ENCODE measurements around the gene GPSM1.

Gene GPSM1

GRCh38 chr9:136381966-136382513 is 54.7 kb downstream of the GPSM1 start:
- peaks cover 9% of the 10 kb centered on the region; the same call in 1 of the 2 replicates for H3K36me3 ChIP-seq (ENCODE audit: insufficient read depth, low read length)
- H4K20me1 ChIP-seq (ENCODE audit: insufficient read depth, low read length, poor library complexity, severe bottlenecking): no peaks in the 10 kb centered on the region
- no peaks in the 10 kb centered on the region for H3K9me2 ChIP-seq (replicated peaks; ENCODE audit: low read depth, low read length)
- TF ChIP-seq CTCF (conservative IDR thresholded peaks at IDR 0.05; ENCODE audit: low read length) (no peak), EZH2phosphoT487 (IDR thresholded peaks at IDR 0.05; ENCODE audit: borderline replicate concordance) (no peak)
- H3F3A ChIP-seq (ENCODE audit: low read depth): no peaks in the 10 kb centered on the region
- H3K79me2 ChIP-seq (ENCODE audit: insufficient read depth, low read length): no peaks in the 10 kb centered on the region
- H3K4me2 ChIP-seq (ENCODE audit: low read depth, low read length, poor library complexity, severe bottlenecking): no peak overlapping the region
- no peaks in the 10 kb centered on the region for H3K9me3 ChIP-seq (ENCODE audit: insufficient read depth, low read depth, low read length)
- no peaks in the 10 kb centered on the region for H3K27me3 ChIP-seq (ENCODE audit: insufficient read depth, low read length, poor library complexity, severe bottlenecking)
- H3K9ac ChIP-seq (ENCODE audit: low read depth, low read length, poor library complexity, severe bottlenecking): no peak overlapping the region
- no peak overlapping the region for H3K4me3 ChIP-seq (ENCODE audit: low read length, poor library complexity, severe bottlenecking)
- no peaks in the 10 kb centered on the region for H3K4me1 ChIP-seq (ENCODE audit: insufficient read depth, low read length, poor library complexity, severe bottlenecking)
- no peak overlapping the region for H2AFZ ChIP-seq (ENCODE audit: low read length)

- TF ChIP-seq CTCF (conservative IDR thresholded peaks at IDR 0.05; ENCODE audit: low read length): no peak
- no peak for TF ChIP-seq EZH2phosphoT487 (IDR thresholded peaks at IDR 0.05; ENCODE audit: borderline replicate concordance)
- H4K20me1 ChIP-seq (ENCODE audit: insufficient read depth, low read length, poor library complexity, severe bottlenecking): no peaks in the 10 kb centered on the region
- no peak overlapping the region for H3K9ac ChIP-seq (ENCODE audit: low read depth, low read length, poor library complexity, severe bottlenecking)
- no peaks in the 10 kb centered on the region for H3K9me2 ChIP-seq (replicated peaks; ENCODE audit: low read depth, low read length)
- H3K36me3 ChIP-seq (ENCODE audit: insufficient read depth, low read length): peaks cover 9% of the 10 kb centered on the region; the same call in 1 of the 2 replicates
- H2AFZ ChIP-seq (ENCODE audit: low read length): no peak overlapping the region
- H3K4me1 ChIP-seq (ENCODE audit: insufficient read depth, low read length, poor library complexity, severe bottlenecking): no peaks in the 10 kb centered on the region
- no peak overlapping the region for H3K4me2 ChIP-seq (ENCODE audit: low read depth, low read length, poor library complexity, severe bottlenecking)
- H3K27me3 ChIP-seq (ENCODE audit: insufficient read depth, low read length, poor library complexity, severe bottlenecking): no peaks in the 10 kb centered on the region
- H3K4me3 ChIP-seq (ENCODE audit: low read length, poor library complexity, severe bottlenecking): no peak overlapping the region
- no peaks in the 10 kb centered on the region for H3K79me2 ChIP-seq (ENCODE audit: insufficient read depth, low read length)
- H3F3A ChIP-seq (ENCODE audit: low read depth): no peaks in the 10 kb centered on the region
- no peaks in the 10 kb centered on the region for H3K9me3 ChIP-seq (ENCODE audit: insufficient read depth, low read depth, low read length)
Measured at GRCh38 chr9:136383436-136383835, 56.1 kb downstream of the GPSM1 start.

GRCh38 chr9:136385015-136385414 is 57.7 kb downstream of the GPSM1 start:
- TF ChIP-seq CTCF (conservative IDR thresholded peaks at IDR 0.05; ENCODE audit: low read length) (no peak), EZH2phosphoT487 (IDR thresholded peaks at IDR 0.05; ENCODE audit: borderline replicate concordance) (no peak)
- no peak overlapping the region for H3K4me3 ChIP-seq (ENCODE audit: low read length, poor library complexity, severe bottlenecking)
- H3K36me3 ChIP-seq (ENCODE audit: insufficient read depth, low read length): peaks cover 9% of the 10 kb centered on the region; the same call in 1 of the 2 replicates
- no peak overlapping the region for H2AFZ ChIP-seq (ENCODE audit: low read length)
- no peaks in the 10 kb centered on the region for H3K9me2 ChIP-seq (replicated peaks; ENCODE audit: low read depth, low read length)
- H3K79me2 ChIP-seq (ENCODE audit: insufficient read depth, low read length): no peaks in the 10 kb centered on the region
- no peaks in the 10 kb centered on the region for H3K27me3 ChIP-seq (ENCODE audit: insufficient read depth, low read length, poor library complexity, severe bottlenecking)
- H3F3A ChIP-seq (ENCODE audit: low read depth): no peaks in the 10 kb centered on the region
- no peaks in the 10 kb centered on the region for H3K9me3 ChIP-seq (ENCODE audit: insufficient read depth, low read depth, low read length)
- no peaks in the 10 kb centered on the region for H3K4me1 ChIP-seq (ENCODE audit: insufficient read depth, low read length, poor library complexity, severe bottlenecking)
- no peak overlapping the region for H3K4me2 ChIP-seq (ENCODE audit: low read depth, low read length, poor library complexity, severe bottlenecking)
- no peaks in the 10 kb centered on the region for H4K20me1 ChIP-seq (ENCODE audit: insufficient read depth, low read length, poor library complexity, severe bottlenecking)
- no peak overlapping the region for H3K9ac ChIP-seq (ENCODE audit: low read depth, low read length, poor library complexity, severe bottlenecking)
